Stimulated activated CD4-positive, alpha-beta T cell treated with anti-CD3 and anti-CD28 coated beads, TNF-alpha, amount 100 ng/mL, for 48 hours (primary cell): ENCODE results near the gene ZNF519.
"Not testable (repeated sequence)": the region's sequence is repeated elsewhere in the genome, so short reads cannot be mapped to it uniquely, and the experiment has no call there.

Experiments
- DNase-seq, 3 donors: peaks; one replicate each; pipeline ENCODE4 v3.0.0-alpha.2; 2020; ENCODE audit warnings: low read depth in 3 of 3

Gene ZNF519

DNA sequence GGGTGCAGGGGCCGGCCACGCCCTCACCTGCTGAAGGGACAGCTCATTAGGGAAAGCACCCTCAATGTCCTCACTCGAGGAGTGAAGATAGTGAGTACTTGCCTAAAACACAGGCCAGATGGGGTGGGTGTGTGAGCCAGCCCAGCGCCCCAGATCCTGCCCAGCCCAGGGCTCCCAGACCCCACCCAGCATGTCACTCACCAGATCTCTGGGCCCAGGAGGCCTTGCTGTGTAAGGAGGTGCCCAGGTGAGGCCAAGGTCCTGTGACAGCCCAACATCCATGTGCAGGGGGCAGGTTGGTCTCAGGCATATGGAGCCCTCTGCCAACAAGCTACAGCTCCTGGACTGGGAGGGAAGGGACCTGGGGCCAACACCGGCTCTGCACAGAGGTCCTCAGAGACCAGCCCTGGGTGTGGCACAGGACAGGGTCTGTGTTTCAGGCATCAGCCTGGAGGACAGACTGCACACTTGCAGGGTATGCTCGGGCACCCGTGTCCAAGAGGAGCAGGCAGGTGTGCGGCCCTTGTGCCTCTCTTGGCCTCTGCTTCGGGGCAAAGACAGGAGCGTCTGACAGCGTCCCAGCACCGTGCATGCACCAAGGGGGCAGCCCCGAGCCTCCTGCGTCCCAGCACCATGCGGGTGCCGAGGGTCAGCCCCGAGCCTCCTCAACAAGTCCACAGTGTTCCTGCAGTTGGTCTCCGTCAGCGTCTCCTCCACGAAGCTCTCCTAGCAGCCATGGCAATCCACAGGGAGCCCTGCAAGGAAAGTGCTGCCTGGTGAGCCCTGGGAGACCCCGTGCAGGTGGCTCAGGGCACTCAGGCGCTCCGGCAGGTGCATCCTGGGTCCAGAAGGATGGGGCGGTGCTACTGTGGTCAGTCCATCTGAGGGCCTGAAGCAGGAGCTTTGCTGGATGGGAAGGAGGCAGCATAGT lies 16.0 kb upstream of the ZNF519 start:
- not testable (repeated sequence) for DNase-seq

DNA sequence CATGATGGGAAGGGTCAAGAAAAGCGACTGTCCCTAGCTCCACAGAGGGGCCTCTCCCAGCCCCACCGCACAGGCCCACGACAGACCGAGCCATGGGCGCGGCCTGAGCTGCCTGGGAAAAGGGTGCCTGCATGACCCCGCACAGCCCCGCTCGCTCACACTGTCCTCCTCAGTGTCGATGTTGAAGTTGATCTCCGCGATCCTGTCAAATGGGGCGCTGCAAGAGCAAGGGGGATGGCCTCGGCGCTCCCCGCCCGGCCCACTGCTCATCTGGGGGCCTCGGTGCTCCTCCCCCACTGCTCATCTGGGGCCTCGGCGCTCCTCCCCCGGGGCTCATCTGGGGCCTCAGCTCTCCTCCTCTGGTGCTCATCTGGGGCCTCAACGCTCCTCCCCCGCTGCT lies 14.5 kb upstream of the ZNF519 start:
- not testable (repeated sequence) for DNase-seq

DNA sequence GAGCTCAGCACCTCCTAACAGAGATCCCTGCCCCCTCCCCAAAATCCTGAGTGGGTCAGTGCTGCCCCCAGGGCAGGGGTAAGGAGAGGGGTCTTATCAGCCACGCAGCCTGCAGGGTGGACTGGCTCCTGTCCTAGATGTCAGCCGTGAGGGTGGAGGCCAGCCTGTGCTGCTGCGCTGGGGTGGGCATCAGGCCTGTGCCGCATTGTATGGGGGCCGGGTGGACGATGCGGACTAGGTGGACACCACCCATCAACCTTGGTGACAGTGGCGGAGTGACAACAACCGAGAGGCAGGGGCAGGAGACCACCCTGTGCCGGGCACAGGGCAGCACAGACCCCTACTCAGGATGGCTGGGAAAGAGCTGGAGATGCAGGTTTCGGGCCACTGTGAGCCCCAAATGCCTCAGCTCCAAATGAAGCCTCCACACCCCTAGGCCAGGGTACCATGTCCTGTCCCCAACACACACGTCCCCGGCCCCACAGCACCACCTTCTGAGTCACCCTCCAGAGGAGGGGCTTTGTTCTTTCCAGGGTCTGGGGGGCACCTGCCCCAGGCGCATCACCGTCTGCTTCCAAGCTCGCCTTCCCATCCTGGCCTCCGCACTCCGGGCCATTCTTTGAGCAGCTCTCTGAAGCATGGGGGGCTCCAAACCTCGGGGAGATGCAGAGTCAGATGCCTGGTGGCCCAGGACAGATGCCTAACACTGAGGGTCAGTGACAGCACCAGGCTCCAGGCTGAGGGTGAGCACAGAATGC lies 13.5 kb upstream of the ZNF519 start:
- not testable (repeated sequence) for DNase-seq

DNA sequence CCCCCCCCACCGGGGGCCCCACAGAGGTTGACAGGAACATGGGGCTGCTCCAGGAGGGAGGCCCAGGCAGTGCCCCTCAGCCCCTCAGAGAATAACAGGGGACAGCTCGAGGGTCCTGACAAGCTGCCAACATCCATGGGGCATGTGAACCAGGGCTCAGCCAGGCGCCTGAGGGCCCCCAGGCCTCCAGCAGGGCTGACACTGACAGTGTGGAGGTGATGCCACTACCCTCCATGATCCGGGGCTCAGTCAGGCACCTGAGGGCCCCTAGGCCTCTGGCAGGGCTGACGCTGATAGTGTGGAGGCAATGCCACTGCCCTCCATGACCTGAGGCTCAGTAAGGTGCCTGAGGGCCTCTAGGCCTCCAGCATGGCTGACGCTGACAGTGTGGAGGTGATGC lies 12.8 kb upstream of the ZNF519 start:
- not testable (repeated sequence) for DNase-seq

DNA sequence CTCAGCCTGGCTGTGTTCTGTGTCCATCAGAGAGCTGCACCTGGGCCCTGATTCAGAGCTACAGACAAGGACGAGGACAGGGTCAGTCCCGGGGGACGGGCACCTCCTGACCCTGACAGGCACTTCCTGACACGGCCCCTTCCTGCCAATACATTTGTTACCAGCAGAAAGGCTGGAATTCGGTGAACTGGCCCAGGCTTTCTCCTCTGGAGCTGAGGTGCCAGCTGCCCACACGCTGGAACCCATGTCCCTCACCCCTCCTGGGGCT lies 12.3 kb upstream of the ZNF519 start:
- no peak for DNase-seq

DNA sequence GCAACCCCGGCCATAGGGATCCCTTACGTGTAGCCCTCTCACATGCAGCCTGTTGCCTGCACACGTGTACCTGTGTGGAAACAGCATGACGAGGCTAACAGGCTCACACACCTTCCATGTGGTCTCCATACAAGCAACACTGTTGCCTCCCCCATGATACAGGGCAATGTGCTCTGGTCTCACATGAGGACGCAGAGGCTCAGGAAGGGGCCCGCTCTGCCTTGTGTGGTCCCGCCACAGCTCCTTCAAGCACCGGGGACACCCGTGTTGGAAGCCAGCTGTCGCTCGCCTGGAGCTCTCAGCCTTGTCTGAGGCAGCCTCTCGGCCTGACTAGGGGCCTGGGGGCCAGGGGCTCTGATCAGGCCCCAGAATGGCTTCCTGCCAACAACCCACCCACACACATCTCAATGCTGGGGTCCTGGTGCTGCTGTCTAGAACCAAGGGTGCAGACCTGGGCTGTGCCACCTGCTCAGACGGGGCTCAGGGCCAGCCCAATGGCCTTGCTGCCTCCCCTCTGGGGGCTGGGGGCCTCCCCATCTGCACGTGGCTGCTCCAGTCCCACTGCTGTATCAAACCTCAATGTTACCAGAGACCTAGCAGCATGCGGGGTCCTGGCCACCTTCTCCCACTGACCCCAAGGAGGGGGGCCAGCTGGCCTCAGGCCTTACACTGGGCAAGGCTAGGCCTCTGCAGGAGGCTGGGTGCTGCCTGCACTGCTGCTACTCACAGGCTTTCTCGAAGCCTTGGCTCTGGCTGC lies 11.8 kb upstream of the ZNF519 start:
- DNase-seq, result not testable (repeated sequence)

DNA sequence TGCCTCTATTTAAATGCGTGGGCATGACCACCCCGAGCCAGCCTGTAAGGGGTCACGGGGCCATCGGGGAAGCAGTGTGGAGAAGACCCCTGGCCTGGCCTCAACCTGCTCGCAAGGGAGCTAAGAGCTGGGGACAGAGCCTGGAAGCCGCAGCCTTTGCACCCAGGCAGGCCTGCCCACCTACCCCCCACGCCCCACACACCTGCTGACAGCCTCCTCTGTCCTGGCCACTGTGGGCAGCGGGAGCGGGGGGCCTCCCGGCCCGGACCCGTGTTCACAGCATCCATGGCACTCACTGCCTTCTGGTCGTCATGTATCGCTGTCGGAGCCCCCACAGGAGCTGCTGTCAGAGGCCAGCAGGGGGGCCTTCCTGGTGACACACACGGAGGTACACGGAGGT lies 11.2 kb upstream of the ZNF519 start:
- not testable (repeated sequence) for DNase-seq

DNA sequence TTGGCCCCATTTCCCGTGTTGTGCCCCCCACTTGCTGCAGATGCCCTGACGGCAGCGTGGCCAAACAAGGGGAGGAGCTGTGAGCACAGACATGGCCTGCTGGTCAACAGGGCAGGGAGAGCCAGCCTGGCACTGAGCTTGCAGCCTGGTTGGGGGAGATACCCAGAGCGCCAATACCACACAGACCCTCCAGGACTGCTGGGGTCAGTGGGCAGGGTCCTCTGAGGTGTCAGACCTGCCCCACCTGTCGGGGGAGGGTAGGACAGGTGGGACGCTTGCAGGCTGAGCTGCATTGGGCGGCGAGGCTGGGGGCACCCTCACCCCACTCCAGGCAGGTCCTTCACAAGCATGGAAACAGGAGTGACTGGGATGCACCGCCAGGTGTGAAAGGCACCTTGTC lies 9.9 kb upstream of the ZNF519 start:
- not testable (repeated sequence) for DNase-seq

DNA sequence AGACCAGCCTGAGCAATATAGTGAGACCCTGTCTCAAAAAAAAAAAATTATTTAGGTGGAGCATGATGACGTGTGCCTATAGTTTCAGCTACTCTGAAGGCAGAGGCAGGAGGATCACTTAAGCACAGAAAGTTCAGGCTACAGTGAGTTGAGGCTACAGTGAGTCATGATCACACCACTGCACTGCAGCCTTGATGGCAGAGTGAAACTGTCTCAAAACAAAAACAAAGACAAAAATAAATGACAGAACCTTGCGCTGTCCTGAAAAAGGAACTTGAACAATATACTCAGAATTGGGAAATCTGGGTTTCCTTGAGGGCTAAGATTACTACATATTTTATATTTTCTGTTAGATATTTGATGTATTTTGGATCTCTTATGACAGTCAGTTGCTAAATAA lies 7.3 kb upstream of the ZNF519 start:
- not testable (repeated sequence) for DNase-seq

DNA sequence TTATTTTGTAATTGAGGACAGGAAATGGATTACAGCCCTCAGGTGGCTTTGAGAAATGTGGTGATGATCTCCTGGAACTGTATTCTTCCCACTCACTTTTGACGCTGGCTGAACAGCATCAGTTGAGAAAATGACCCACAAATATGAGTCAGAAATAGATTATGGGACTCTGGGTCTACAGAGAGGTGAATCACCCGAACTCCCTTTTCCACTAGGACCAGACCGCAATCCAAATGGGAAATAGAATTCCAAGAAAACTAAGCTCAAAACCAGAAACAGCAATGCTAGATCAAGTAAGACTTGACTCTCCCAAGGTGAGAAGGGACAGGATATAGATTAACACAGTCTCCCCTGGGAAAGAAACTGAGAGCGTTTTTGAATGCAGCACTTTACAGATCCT lies 5.7 kb upstream of the ZNF519 start:
- not testable (repeated sequence) for DNase-seq

DNA sequence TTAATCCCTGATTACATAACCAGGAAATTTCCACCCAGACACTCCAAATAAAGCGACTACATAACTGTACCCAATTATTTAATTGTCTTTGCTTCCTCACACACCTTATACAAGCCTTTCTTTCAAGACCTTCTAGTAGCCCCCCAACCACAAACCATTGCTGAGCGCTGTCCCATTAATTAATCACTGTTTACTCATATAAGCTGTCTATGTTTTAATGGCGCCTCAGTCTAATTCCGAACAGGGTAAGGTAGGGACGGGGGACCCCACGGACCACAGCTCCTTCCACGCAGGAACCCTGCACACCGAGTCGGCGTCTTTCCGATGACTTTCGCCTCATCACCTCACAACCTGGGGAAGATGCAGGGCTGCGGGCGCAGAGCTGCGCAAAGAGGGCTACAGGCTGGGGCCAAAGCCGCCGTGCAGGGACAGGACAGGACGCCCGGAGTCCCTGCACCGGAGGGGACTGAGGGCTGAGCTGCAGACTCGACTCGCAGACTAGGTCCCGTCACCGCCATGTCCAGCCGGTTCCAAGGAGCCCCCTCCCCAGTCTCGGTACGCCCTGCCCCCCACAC lies 452 bp downstream of the ZNF519 start:
- not testable (repeated sequence) for DNase-seq

DNA sequence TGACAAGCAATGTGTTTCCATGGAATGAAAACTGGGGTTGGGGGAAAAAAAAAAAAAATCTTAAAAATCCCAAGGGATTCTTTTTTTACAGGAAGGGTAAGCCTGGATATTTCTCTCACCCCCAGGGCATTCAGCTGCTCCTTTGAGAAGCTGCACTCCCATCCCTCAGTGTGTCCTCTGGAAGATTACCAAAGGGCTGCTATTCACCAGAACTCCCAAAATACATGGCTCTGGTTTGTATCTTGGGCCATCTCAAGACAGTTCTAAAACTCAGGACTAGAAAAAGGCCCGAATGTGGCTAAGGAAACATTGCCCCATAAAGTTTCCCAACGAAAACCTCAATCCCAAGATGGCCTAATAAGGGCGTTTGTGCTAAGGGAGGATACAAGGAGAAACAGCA lies 1.4 kb downstream of the ZNF519 start:
- not testable (repeated sequence) for DNase-seq

DNA sequence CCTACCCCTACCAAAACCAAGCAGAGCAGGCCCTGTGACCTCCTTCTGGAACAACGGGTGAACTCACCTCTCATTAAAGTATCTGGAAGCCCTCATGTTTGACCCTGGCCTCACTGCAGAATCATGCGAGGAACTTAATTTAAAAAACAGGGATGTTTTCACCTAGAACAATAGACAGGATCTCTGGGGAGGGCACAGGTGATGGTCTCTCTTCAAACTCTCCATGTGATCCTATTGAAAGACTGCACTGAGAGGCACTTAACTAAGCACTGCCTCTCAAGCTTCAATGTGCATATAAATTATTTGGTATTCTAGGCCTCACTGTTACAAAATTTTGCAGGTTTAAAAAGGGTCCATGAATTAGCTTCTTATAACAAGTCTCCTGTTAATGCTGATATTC lies 7.5 kb downstream of the ZNF519 start:
- no peak for DNase-seq

DNA sequence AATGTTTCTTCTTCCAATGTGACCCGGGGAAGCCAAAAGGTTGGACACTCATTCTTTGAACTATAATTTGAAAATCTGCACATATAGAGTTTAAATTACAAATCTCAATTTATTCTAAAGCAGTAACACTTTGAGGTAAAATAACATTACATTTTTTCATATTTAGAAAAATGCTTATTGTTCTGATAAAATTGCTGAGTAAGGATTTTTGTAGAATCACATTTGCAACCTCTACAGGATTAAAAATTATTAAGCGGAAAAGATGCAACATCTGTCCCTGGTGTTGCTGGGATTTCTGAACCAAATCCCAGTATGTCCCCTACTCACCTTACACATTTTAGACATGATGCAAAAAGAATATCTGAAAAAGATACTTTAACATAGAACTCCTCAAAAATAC lies 10.1 kb downstream of the ZNF519 start:
- DNase-seq, result no peak

DNA sequence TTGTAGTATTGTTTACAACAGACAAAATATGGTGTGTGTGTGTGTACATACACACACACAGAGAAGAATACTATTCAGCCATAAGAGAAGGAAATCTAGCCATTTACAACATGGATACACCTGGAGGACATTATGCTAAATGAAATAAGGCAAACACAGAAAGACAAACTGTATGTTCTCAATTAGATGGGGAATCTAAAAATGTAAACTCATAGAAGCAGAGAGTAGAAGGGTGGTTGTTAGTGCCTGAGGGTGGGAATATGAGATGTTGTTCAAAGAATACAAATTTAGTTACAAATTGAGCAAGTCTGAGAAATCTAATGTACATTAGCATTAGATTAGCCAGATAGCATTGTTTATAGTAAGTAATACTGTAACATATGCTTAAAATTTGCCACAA lies 11.3 kb downstream of the ZNF519 start:
- DNase-seq, result no peak

DNA sequence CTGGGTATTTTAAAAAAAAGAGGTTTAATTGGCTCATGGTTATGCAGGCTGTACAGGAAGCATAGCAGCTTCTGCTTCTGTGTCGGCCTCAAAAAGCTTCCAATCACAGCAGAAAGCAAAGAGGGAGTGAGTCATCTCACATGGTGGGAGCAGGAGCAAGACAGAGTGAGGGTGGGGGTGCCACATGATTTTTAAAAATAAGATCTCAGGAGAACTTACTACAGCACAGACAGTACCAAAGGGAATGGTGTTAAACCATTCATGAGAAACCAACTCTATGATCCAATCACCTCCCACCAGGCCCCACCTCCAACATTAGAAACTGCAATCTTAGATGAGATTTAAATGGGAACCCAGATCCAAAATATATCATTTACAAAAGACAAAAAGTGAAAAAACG lies 14.6 kb downstream of the ZNF519 start:
- DNase-seq, result no peak

DNA sequence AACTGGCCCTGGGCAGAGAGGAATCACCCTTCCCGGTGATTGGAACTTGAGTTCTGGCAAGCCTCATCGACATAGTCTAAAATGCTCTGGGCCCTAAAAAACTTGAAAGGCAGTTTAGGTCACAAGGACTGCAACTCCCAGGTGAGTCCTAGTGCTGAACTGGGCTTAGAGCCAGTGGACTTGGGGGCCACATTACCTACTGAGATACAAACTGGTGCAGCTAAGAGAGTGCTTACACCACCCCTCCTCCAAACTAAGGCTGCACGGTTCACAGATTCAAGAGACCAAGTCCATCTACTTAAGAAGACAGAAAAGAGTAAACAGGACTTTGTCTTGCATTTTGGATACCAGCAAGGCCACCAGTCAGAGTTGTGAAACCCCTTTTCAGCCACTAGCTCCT lies 25.3 kb downstream of the ZNF519 start:
- DNase-seq, result no peak

DNA sequence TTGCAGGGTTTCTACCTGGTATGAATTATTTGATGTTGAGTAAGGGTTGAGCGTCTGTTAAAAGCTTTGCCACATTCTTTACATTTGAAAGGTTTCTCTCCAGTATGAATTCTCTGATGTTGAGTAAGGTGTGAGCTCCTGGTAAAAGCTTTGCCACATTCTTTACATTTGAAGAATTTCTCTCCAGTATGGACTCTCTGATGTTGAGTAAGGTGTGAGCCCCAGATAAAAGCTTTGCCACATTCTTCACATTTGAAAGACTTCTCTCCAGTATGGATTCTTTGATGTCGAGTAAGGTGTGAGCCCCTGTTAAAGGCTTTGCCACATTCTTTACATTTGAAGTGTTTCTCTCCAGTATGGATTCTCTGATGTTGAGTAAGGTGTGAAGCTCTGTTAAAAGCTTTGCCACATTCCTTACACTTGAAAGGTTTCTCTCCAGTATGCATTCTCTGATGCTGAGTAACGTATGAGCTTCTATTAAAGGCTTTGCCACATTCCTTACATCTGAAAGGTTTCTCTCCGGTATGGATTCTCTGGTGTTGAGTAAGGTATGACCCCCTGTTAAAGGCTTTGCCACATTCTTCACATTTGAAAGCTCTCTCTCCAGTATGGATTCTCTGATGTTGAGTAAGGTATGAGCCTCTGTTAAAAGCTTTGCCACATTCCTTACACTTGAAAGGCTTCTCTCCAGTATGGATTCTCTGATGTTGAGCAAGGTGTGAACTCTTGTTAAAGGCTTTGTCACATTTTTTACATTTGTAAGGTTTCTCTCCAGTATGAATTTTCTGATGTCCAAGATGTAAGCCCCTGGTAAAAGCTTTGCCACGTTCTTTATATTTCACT lies 27.1 kb downstream of the ZNF519 start:
- no peak for DNase-seq

DNA sequence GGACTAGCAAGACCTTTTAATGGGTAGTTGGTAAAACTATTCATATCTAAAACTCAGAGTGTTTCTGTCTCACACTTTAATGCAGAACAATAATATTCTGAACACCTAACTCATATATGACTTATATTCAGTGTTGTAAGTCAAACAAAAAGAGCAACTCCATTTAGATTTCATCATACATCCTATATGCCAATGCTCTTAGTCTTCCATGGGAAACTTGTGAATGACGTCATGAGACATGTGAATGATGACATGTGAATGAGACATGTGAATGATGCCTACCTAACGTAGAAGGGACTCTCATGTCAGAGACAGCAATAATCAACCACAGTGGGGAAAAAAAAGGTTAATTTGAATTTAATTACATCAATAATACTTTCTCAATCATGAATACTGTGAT lies 28.0 kb downstream of the ZNF519 start:
- no peak for DNase-seq

DNA sequence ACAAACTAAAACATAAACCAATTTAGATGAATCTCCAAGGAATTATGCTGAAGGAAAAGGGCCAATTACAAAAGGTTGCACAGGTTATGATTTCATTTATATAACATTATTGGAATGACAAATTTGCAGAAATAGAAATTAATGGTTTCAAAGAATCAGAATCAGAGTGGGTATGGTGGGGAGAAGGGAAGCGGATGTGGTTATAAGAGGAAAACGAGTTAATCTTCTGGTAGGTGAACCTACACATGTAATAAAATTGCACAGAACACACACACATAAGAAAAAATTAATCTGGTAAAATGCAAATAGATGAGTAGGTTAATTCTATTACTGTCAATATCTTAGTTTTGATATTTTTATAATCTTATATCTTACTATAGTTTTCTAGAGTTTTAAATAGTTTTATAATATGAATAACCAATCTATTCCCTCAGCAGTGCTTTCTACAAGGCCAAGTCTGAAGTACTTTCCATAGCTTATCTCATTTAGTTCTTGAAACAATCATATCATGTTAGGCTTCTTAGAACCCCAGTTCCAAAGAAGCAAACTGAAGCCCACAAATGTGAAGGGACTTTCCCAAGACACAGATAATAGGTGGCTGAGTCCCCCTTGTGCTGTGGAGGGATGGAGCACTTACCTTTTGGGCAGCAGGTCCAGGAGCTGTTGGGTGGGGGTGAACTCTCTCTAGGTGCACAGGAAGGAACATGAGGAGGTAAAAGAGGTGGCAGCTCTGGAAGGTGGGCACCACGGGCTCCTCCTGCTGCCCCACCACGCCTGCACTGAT lies 31.5 kb downstream of the ZNF519 start:
- no peak for DNase-seq
